Measurements from ENCODE around the gene TRMT61A. TPM values are rescaled to one million over a fixed set of nuclear protein-coding genes. Genes with fewer than 3 reads are reported as not detected.

The TRMT61A gene
- total and polyA plus RNA-seq, 2 donors (not counting 3 experiments of a cell fraction or from before 2014, with no cell fraction given) = 6.8 to 10.6 TPM

DNA sequence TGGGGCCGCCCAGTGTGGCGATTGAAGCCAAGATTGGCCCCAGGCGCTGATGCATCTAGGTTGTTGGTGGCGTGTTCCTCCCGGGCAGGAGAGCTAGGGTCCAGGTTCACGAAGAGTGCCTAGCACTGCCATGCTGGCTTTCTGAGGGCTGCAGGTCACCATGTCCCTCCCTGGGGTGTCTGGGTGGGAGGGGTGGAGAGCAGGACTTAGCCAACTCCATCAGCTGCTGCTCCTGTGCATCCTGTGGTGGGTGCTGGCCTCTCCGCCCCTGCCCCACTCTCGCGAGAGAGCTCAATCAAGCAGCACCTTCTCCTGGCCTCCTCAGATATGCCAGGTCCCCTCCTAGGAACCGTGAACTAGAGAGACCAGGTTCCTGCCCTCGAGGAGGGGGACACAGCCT, 1.8 kb downstream of the TRMT61A start:
- Histone ChIP-seq H3K27ac (ENCODE audit: insufficient read depth, low read depth, low read length) (no peak overlapping the region), H3K9me1 (replicated peaks; ENCODE audit: control insufficient read depth, extremely low read depth, insufficient read depth, low read length) (no peaks in the 10 kb centered on the region), H4K20me1 (replicated peaks; ENCODE audit: control insufficient read depth, extremely low read depth, insufficient read depth, low read length) (no peaks in the 10 kb centered on the region), H3K36me3 (ENCODE audit: control insufficient read depth in 2 of 2, extremely low read depth in 1 of 2, insufficient read depth in 2 of 2, low read length in 2 of 2) (peaks cover 0 to 2% of the 10 kb centered on the region in 2 experiments), H3K4me3 (replicated peaks in 1 of 3; ENCODE audit: insufficient read depth in 1 of 3, low read depth in 1 of 3, low read length in 3 of 3) (no peak overlapping the region), H2AFZ (ENCODE audit: low read depth, low read length) (no peak overlapping the region), H3K4me1 (ENCODE audit: control insufficient read depth, extremely low read depth, insufficient read depth, low read length) (peaks cover 8% of the 10 kb centered on the region), H3K79me2 (ENCODE audit: control insufficient read depth, insufficient read depth, low read length) (peaks cover 21% of the 10 kb centered on the region), H3K9ac (replicated peaks; ENCODE audit: extremely low read depth, insufficient read depth, low read length) (no peak overlapping the region), H3K9me3 (replicated peaks; ENCODE audit: control insufficient read depth, insufficient read depth, low read length) (no peaks in the 10 kb centered on the region), H3K4me2 (ENCODE audit: insufficient read depth, low read length) (no peak overlapping the region), H3K27me3 (ENCODE audit: control insufficient read depth in 2 of 2, insufficient read depth in 2 of 2, low read length in 2 of 2) (no peaks in the 10 kb centered on the region)
- ChIA-PET POLR2A (no interaction called here), CTCF (interaction anchor here (1.2 to 4.8 kb wide), 3 partner anchors 10 to 16 kb away, joined by 3 to 49 read pairs (median 3); no protein-coding TSS in a partner anchor)
- TF ChIP-seq, protein P1, sequence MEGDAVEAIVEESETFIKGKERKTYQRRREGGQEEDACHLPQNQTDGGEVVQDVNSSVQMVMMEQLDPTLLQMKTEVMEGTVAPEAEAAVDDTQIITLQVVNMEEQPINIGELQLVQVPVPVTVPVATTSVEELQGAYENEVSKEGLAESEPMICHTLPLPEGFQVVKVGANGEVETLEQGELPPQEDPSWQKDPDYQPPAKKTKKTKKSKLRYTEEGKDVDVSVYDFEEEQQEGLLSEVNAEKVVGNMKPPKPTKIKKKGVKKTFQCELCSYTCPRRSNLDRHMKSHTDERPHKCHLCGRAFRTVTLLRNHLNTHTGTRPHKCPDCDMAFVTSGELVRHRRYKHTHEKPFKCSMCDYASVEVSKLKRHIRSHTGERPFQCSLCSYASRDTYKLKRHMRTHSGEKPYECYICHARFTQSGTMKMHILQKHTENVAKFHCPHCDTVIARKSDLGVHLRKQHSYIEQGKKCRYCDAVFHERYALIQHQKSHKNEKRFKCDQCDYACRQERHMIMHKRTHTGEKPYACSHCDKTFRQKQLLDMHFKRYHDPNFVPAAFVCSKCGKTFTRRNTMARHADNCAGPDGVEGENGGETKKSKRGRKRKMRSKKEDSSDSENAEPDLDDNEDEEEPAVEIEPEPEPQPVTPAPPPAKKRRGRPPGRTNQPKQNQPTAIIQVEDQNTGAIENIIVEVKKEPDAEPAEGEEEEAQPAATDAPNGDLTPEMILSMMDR (IDR thresholded peaks at IDR 0.05; ENCODE audit: extremely low read depth in 1 of 2, insufficient read depth in 1 of 2, low read depth in 1 of 2, low read length in 2 of 2) = no peak
- TF ChIP-seq, protein P2, sequence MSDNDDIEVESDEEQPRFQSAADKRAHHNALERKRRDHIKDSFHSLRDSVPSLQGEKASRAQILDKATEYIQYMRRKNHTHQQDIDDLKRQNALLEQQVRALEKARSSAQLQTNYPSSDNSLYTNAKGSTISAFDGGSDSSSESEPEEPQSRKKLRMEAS (IDR thresholded peaks at IDR 0.05; ENCODE audit: insufficient read depth, insufficient read length) = no peak
- TF ChIP-seq GATA2 (IDR thresholded peaks at IDR 0.05; ENCODE audit: insufficient read depth, insufficient read length, low read depth, low read length) = no peak
- no peak for TF ChIP-seq POLR2AphosphoS5 (IDR thresholded peaks at IDR 0.05; ENCODE audit: insufficient read depth, low read depth, low read length)
- TF ChIP-seq POLR2A (IDR thresholded peaks at IDR 0.05; ENCODE audit: low read depth, low read length) = no peak
- no peak for TF ChIP-seq JUN (IDR thresholded peaks at IDR 0.05; ENCODE audit: borderline replicate concordance, insufficient read depth, insufficient read length, low read depth)
- TF ChIP-seq EZH2 (IDR thresholded peaks at IDR 0.05; ENCODE audit: borderline replicate concordance, low read depth, low read length, severe bottlenecking) = no peak
- TF ChIP-seq MYC (IDR thresholded peaks at IDR 0.05; ENCODE audit: low read depth, low read length) = no peak
- no peak for TF ChIP-seq FOS (IDR thresholded peaks at IDR 0.05; ENCODE audit: borderline replicate concordance, insufficient read depth, low read length)
- dilution Hi-C loops (cut with MboI; ENCODE audit: extremely low pct_ligation_motif_present, low sequenced_read_pairs) (no loop called here), intact Hi-C loops (cut with micrococcal nuclease) (no loop called here)
- FAIRE-seq (no peak), DNase-seq (ENCODE audit: low read depth, low spot score) (no peak)
- no TSS peak for BruUV-seq (replicated peaks)
